Muscle of leg (tissue), 11 donors: ENCODE measurements around the gene PHF11. TPM values are rescaled to one million over a fixed set of nuclear protein-coding genes. Genes with fewer than 3 reads are reported as not detected.
A peak's percentile ranks its signal among the peaks of the same experiment; 100 is the strongest.

ENCODE experiments used
- DNase-seq: peaks from one replicate; pipeline ENCODE4 v3.0.0; 2013
- H3K27ac ChIP-seq: one replicate; pipeline ENCODE4 v1.5.1; 2013; ENCODE audit warnings: mild to moderate bottlenecking, low read length, control low read depth
- H3K27me3 ChIP-seq: one replicate; pipeline ENCODE4 v1.6.1; 2013; ENCODE audit warnings: low read length; ENCODE audit not compliant: control insufficient read depth, insufficient read depth
- H3K36me3 ChIP-seq: one replicate; pipeline ENCODE4 v1.6.1; 2013; ENCODE audit warnings: low read length; ENCODE audit not compliant: control insufficient read depth, insufficient read depth
- H3K4me1 ChIP-seq: one replicate; pipeline ENCODE4 v1.6.1; 2013; ENCODE audit warnings: low read length; ENCODE audit not compliant: control insufficient read depth, insufficient read depth
- H3K4me3 ChIP-seq: one replicate; pipeline ENCODE4 v1.5.1; 2013; ENCODE audit warnings: low read length, control low read depth
- H3K9me3 ChIP-seq: replicated peaks from 2 replicates; pipeline ENCODE4 v1.6.1; 2013; ENCODE audit warnings: low read depth, low read length; ENCODE audit not compliant: control insufficient read depth
- WGBS: methylation state at CpG from one replicate; pipeline ENCODE4 v1.1.5; 2013; ENCODE audit warnings: missing lambda C conversion rate; ENCODE audit not compliant: insufficient coverage; 5-methylcytosine and 5-hydroxymethylcytosine counted together
- polyA plus RNA-seq, 8 donors: library from polyadenylated mRNA; unstranded; fragments of 120-200 nt; gene quantifications; one replicate each; pipeline versions ENCODE4 v1.2.1 to v1.2.3, GENCODE V29; 2013; ENCODE audit warnings: inconsistent platforms in 1 of 8, low replicate concordance in 1 of 8; ENCODE audit not compliant: insufficient read length in 8 of 8, insufficient read depth in 1 of 8
- total RNA-seq: library from RNA; stranded (reverse); fragments of 120-200 nt; gene quantifications from one replicate; pipeline ENCODE4 v1.2.4, GENCODE V29; 2013

Gene PHF11
- total and polyA plus RNA-seq, 9 donors = 13.7 to 26.7 (median 17.4) TPM

DNA sequence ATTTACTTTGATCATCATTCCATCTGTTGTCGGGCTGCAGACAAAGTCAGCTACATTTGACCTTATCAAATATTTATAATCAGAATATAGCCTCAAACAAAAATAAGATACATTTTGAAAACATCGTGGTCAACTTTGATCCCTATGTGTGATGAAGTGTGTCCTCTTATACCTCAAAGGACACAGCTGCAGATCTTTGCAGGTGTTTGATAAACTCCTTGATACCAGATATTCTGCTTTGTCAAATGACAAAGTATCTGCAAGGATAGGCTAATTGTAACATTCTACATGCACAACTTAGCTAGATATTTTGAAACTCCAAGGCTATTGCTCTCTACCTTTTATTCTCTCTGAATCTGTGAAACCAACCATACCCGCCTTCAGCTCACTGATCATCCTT is 44.0 kb downstream of the PHF11 start:
- no peaks in the 10 kb centered on the region for H3K4me1 ChIP-seq
- no peak overlapping the region for H3K27ac ChIP-seq
- no peaks in the 10 kb centered on the region for H3K9me3 ChIP-seq
- peaks cover 4% of the 10 kb centered on the region for H3K36me3 ChIP-seq
- H3K4me3 ChIP-seq = no peak overlapping the region
- no peaks in the 10 kb centered on the region for H3K27me3 ChIP-seq
- WGBS = no CpG with 5 or more reads among the region's 3 CpGs
- no peak for DNase-seq

DNA sequence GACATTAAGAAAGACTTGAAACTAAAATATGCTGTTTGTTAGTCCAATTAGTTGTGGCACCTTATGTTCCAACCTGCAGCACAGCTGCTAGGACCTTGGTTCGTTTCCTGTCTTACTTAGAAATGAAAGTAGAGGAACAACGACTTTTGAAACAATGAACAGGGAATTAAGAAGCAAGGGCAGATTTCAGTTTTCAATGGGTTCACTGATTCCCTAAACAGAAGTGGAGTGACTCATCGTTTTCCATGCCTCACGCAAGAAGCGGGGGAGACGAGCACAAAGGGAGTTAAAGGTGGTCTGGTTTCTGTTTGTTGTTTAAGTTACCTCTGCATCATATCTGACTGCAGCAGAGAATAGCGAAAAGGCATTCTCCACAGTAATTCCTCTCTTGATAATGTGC is 44.8 kb downstream of the PHF11 start:
- no peaks in the 10 kb centered on the region for H3K4me1 ChIP-seq
- H3K9me3 ChIP-seq = no peaks in the 10 kb centered on the region
- no peaks in the 10 kb centered on the region for H3K27me3 ChIP-seq
- peaks cover 4% of the 10 kb centered on the region for H3K36me3 ChIP-seq
- H3K27ac ChIP-seq = peak overlapping the region; percentile 49
- DNase-seq = peak; percentile 16
- no peak overlapping the region for H3K4me3 ChIP-seq
- WGBS = 68% methylated on average over 3 of the region's 7 CpGs

DNA sequence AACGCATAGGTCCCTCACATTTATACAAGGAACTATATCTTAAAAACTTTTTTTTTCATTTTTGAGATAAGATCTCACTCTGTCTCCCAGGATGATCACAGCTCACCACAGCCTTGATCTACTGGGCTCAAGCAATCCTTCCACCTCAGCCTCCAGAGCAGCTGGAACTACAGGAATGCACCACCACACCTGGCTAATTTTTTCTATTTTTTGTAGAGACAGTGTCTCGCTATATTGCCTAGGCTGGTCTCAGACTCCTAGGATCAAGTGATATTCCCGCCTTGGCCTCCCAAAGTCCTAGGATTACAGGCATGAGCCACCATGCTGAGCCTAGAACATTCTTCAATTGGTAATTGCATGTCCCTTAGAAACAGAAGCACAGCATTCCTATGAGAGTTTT is 47.9 kb downstream of the PHF11 start:
- H3K36me3 ChIP-seq = peaks cover 16% of the 10 kb centered on the region

GRCh38 chr13:49545661-49546060 is 49.9 kb downstream of the PHF11 start:
- peaks cover 17% of the 10 kb centered on the region for H3K36me3 ChIP-seq
- no peak for DNase-seq
- no peaks in the 10 kb centered on the region for H3K4me1 ChIP-seq
- 69% methylated on average over 4 of the region's 4 CpGs for WGBS
- no peak overlapping the region for H3K27ac ChIP-seq
- H3K4me3 ChIP-seq = no peak overlapping the region
- H3K27me3 ChIP-seq = no peaks in the 10 kb centered on the region
- no peaks in the 10 kb centered on the region for H3K9me3 ChIP-seq

More for the DNA sequence above, 47.9 kb downstream of the PHF11 start:
- Histone ChIP-seq H3K4me3 (no peak overlapping the region), H3K4me1 (no peaks in the 10 kb centered on the region), H3K27ac (no peak overlapping the region), H3K9me3 (no peaks in the 10 kb centered on the region), H3K27me3 (no peaks in the 10 kb centered on the region)
- DNase-seq = no peak
- no CpG with 5 or more reads among the region's 3 CpGs for WGBS

DNA sequence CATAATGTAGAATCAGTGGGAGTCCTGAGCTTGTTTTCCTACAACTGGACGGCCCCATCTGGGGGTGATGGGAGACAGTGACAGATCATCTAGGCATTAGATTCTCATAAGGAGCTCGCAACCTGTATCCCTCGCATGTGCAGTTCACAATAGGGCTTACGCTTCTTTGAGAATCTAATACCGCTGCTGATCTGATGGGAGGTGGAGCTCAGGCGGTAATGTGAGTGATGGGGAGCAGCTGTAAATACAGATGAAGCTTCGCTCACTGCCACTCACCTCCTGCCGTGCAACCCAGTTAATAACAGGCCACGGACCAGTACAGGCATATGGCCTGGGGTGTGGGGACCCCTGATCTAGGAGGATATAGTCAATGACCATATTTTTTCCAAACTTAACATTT is 50.8 kb downstream of the PHF11 start:
- no peaks in the 10 kb centered on the region for H3K9me3 ChIP-seq
- DNase-seq = no peak
- H3K4me3 ChIP-seq = no peak overlapping the region
- H3K27me3 ChIP-seq = no peaks in the 10 kb centered on the region
- H3K4me1 ChIP-seq = no peaks in the 10 kb centered on the region
- no peak overlapping the region for H3K27ac ChIP-seq
- 97% methylated on average over 7 of the region's 9 CpGs for WGBS
- peaks cover 20% of the 10 kb centered on the region for H3K36me3 ChIP-seq

DNA sequence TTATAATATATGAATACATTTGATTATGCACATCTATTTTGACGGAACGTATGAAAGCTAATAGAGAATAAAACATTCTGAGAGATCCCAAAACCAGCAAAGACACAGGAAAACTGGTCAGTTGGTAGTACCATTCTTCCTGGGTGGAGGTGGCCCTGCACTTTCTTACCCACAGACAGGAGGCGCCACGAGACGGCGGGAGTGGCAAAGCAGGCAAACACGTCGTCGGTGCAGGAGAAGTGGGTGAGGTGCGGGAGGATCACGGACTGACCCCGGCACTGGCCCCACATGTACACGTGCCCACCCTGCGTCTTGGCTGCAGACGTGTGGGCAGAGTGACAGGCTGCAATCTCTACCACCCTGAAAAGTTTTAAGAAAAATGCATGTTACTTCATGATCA is 53.5 kb downstream of the PHF11 start:
- no peaks in the 10 kb centered on the region for H3K27me3 ChIP-seq
- H3K27ac ChIP-seq = no peak overlapping the region
- no peak overlapping the region for H3K4me3 ChIP-seq
- H3K9me3 ChIP-seq = no peaks in the 10 kb centered on the region
- WGBS = 85% methylated on average over 13 of the region's 15 CpGs
- no peaks in the 10 kb centered on the region for H3K4me1 ChIP-seq
- no peak for DNase-seq
- H3K36me3 ChIP-seq = peaks cover 26% of the 10 kb centered on the region

- Histone ChIP-seq H3K27me3 (no peaks in the 10 kb centered on the region), H3K36me3 (peaks cover 26% of the 10 kb centered on the region), H3K4me1 (no peaks in the 10 kb centered on the region), H3K9me3 (no peaks in the 10 kb centered on the region), H3K4me3 (no peak overlapping the region), H3K27ac (no peak overlapping the region)
- peak; percentile 19 for DNase-seq
- 93% methylated on average over 10 of the region's 10 CpGs for WGBS
These were observed 55.3 kb downstream of the PHF11 start for GRCh38 chr13:49550942-49551644.

- no peak overlapping the region for H3K4me3 ChIP-seq
- H3K36me3 ChIP-seq = peaks cover 23% of the 10 kb centered on the region
- DNase-seq = no peak
- H3K4me1 ChIP-seq = no peaks in the 10 kb centered on the region
- no peaks in the 10 kb centered on the region for H3K9me3 ChIP-seq
- no CpG with 5 or more reads among the region's 2 CpGs for WGBS
- no peak overlapping the region for H3K27ac ChIP-seq
- H3K27me3 ChIP-seq = no peaks in the 10 kb centered on the region
These were observed 58.1 kb downstream of the PHF11 start for GRCh38 chr13:49553888-49554287.

- DNase-seq = no peak
- Histone ChIP-seq H3K9me3 (no peaks in the 10 kb centered on the region), H3K4me3 (no peak overlapping the region), H3K4me1 (no peaks in the 10 kb centered on the region), H3K27me3 (no peaks in the 10 kb centered on the region), H3K36me3 (peaks cover 21% of the 10 kb centered on the region), H3K27ac (no peak overlapping the region)
- 84% methylated on average over 9 of the region's 11 CpGs for WGBS
These were observed 58.6 kb downstream of the PHF11 start for GRCh38 chr13:49554387-49554786.

GRCh38 chr13:49559006-49559405 is 63.3 kb downstream of the PHF11 start:
- no peak overlapping the region for H3K27ac ChIP-seq
- no CpG with 5 or more reads among the region's 3 CpGs for WGBS
- no peak overlapping the region for H3K4me3 ChIP-seq
- no peaks in the 10 kb centered on the region for H3K27me3 ChIP-seq
- H3K36me3 ChIP-seq = peaks cover 22% of the 10 kb centered on the region
- DNase-seq = no peak
- no peaks in the 10 kb centered on the region for H3K4me1 ChIP-seq
- no peaks in the 10 kb centered on the region for H3K9me3 ChIP-seq
